DND-41 (cell line): ENCODE data around the gene HELZ2.

Experiments used
- EZH2 ChIP-seq: IDR thresholded peaks from 3 replicates; pipeline ENCODE4 v1.6.1; 2012; ENCODE audit warnings: borderline replicate concordance, low read depth, mild to moderate bottlenecking, moderate library complexity, low read length, inconsistent platforms; ENCODE audit not compliant: severe bottlenecking
- TF ChIP-seq, protein P1 (sequence below): IDR thresholded peaks from 2 replicates; pipeline ENCODE4 v1.5.1; 2012; ENCODE audit warnings: borderline replicate concordance, low read length, moderate library complexity, mild to moderate bottlenecking; ENCODE audit not compliant: poor library complexity, severe bottlenecking; ENCODE audit errors: extremely low read depth

DNA sequence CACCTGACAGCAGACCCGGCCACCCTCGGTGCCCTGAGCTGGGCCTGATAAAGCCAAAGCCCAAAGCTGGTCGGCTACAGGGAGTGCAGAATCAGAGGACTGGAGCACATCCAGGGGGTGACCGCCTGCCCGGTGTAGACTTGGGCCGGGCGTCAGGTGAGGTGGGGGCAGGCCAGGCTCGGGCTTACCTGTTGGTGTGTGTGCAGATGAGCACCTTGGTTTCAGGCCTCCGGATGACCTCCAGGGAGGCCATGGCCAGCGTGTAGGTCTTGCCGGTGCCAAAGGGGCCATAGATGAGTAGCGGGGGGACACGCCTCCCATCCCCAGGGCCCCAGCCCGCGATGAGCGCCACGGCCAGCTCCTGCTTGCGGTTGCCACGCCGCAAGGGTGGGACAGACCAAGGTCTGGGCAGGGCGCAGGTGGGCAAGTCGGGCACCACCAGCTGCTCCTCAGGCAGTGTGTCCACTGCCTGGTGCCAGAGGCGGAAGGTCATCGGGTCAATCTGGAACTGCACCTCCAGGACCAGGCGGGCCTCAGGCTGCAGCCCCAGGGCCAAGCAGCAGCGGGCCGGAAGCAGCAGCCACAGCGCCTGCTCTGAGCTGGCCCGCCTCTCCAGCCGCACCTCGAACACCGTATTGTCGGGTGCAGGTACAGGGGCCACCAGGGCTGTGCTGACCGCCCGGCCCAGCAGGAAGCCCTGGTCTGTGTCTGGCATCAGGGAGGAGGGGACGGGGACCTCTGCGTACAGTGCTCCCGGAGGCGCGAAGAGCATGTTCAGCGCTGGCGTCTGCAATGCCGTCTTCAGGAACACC is 5.7 kb downstream of the HELZ2 start:
- TF ChIP-seq, protein P1, sequence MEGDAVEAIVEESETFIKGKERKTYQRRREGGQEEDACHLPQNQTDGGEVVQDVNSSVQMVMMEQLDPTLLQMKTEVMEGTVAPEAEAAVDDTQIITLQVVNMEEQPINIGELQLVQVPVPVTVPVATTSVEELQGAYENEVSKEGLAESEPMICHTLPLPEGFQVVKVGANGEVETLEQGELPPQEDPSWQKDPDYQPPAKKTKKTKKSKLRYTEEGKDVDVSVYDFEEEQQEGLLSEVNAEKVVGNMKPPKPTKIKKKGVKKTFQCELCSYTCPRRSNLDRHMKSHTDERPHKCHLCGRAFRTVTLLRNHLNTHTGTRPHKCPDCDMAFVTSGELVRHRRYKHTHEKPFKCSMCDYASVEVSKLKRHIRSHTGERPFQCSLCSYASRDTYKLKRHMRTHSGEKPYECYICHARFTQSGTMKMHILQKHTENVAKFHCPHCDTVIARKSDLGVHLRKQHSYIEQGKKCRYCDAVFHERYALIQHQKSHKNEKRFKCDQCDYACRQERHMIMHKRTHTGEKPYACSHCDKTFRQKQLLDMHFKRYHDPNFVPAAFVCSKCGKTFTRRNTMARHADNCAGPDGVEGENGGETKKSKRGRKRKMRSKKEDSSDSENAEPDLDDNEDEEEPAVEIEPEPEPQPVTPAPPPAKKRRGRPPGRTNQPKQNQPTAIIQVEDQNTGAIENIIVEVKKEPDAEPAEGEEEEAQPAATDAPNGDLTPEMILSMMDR: no peak
- TF ChIP-seq EZH2: no peak
